Breast epithelium (tissue), 4 donors: ENCODE data around the gene DOK4. TPM values are rescaled to one million over a fixed set of nuclear protein-coding genes. Genes with fewer than 3 reads are reported as not detected.

Experiments
- DNase-seq, 2 donors: peaks; one replicate each; pipeline ENCODE4 v3.0.0-alpha.2; 2019; ENCODE audit warnings: low spot score in 2 of 2
- H3K27ac ChIP-seq, 2 donors: fragments of 200-600 bp; sonication (generic) in 1 of 2; one replicate each; pipeline ENCODE4 v1.5.1; 2016 to 2019; ENCODE audit warnings: mild to moderate bottlenecking in 1 of 2
- H3K27me3 ChIP-seq, 2 donors: fragments of 200-600 bp; sonication (generic) in 1 of 2; one replicate each; pipeline versions ENCODE4 v1.5.1 to v1.6.0; 2017 to 2019; ENCODE audit warnings: control low read depth in 1 of 2, mild to moderate bottlenecking in 1 of 2
- H3K36me3 ChIP-seq: fragments of 200-600 bp; one replicate; pipeline ENCODE4 v1.5.1; 2019
- H3K4me1 ChIP-seq, 2 donors: fragments of 200-600 bp; sonication (generic); one replicate each; pipeline ENCODE4 v1.5.1; 2016 to 2019; ENCODE audit warnings: control low read depth in 1 of 2
- H3K4me3 ChIP-seq, 3 donors: fragments of 200-600 bp; sonication (generic); 1 replicate in 2 of 3; 2 replicates in 1 of 3; pipeline ENCODE4 v1.5.1; 2016 to 2019; ENCODE audit warnings: mild to moderate bottlenecking in 3 of 3, moderate library complexity in 2 of 3
- H3K9me3 ChIP-seq, 2 donors: fragments of 200-600 bp; sonication (generic) in 1 of 2; one replicate each; pipeline ENCODE4 v1.5.1; 2016 to 2019; ENCODE audit warnings: control low read depth in 1 of 2
- POLR2A ChIP-seq: fragments of 450-650 bp; IDR thresholded peaks from one replicate; pipeline ENCODE4 v1.6.1; 2016; ENCODE audit warnings: antibody characterized with exemption, mild to moderate bottlenecking, moderate library complexity
- POLR2AphosphoS5 ChIP-seq, 3 donors: sonication (generic); formaldehyde crosslinking; IDR thresholded peaks; one replicate each; pipeline ENCODE4 v1.6.1; 2017; ENCODE audit warnings: antibody characterized with exemption in 3 of 3
- intact Hi-C: fragments of 100-400 bp; cut with DNase I; formaldehyde crosslinking; loops from one replicate; pipeline ENCODE4 v1.15.1; 2023; ENCODE audit warnings: low total_unique reads
- total RNA-seq, 3 donors: library from RNA; depleted of rRNA; stranded (reverse); fragments of >200 nt; gene quantifications; one replicate each; pipeline ENCODE4 v1.1.0, GENCODE V29; 2016
- TF ChIP-seq, protein P1 (sequence below), 3 donors: fragments of 450-650 bp; IDR thresholded peaks; one replicate each; pipeline ENCODE4 v1.5.1; 2016 to 2017; ENCODE audit warnings: antibody characterized with exemption in 3 of 3, mild to moderate bottlenecking in 3 of 3, moderate library complexity in 3 of 3

The DOK4 gene
- total RNA-seq, 3 donors from 2014 or later = 13.1 to 20.3 (median 17.6) TPM

DNA sequence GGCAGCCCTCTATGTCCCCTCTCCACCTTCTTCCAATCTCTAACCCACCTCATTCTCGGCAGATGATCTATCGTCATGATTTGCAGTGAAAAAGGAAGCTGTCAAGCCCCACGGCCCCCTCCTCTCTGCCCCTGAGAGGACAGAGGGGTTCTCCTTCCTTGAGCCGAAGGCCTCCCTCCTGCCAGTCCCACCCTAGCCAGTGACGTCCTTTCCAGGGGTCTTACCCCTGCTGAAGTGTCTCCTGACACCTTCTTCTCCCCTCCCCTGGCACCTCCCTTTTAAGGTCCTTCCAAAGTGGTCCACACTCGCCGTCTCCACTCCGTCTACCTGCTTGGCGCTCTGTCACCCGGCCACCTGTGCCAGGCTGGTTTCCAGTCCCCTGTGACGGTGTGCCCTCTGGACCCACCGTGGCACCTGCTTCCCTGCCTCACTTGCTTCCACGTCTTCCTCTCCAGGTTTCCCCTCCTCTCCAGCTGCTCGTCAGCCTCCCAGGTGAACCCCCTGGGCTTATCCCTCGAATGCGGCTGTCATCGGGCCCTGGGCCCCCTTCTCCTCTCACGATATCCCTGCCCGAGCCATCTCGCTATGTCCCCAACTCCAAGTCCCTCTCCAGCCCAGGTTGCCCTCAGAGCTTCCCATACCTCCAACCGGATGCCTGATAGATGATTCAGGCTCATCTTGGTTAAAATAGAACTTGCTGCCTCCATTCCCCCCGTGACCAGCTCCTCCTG lies 44.4 kb upstream of the DOK4 start:
- TF ChIP-seq POLR2A (no peak), POLR2AphosphoS5 (IDR thresholded peaks at IDR 0.05) (no peak)
- TF ChIP-seq, protein P1, sequence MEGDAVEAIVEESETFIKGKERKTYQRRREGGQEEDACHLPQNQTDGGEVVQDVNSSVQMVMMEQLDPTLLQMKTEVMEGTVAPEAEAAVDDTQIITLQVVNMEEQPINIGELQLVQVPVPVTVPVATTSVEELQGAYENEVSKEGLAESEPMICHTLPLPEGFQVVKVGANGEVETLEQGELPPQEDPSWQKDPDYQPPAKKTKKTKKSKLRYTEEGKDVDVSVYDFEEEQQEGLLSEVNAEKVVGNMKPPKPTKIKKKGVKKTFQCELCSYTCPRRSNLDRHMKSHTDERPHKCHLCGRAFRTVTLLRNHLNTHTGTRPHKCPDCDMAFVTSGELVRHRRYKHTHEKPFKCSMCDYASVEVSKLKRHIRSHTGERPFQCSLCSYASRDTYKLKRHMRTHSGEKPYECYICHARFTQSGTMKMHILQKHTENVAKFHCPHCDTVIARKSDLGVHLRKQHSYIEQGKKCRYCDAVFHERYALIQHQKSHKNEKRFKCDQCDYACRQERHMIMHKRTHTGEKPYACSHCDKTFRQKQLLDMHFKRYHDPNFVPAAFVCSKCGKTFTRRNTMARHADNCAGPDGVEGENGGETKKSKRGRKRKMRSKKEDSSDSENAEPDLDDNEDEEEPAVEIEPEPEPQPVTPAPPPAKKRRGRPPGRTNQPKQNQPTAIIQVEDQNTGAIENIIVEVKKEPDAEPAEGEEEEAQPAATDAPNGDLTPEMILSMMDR (IDR thresholded peaks at IDR 0.05) = no peak
- no peak overlapping the region for H3K4me3 ChIP-seq
- intact Hi-C loops = no loop called here
- H3K9me3 ChIP-seq = no peaks in the 10 kb centered on the region
- DNase-seq = peak in 1 of 2 donors; percentile 33
- peak overlapping the region in 1 of 2 donors; percentile 48 for H3K27ac ChIP-seq
- no peaks in the 10 kb centered on the region for H3K27me3 ChIP-seq
- H3K4me1 ChIP-seq = peaks cover 14 to 23% of the 10 kb centered on the region in 2 donors
- no peaks in the 10 kb centered on the region for H3K36me3 ChIP-seq

DNA sequence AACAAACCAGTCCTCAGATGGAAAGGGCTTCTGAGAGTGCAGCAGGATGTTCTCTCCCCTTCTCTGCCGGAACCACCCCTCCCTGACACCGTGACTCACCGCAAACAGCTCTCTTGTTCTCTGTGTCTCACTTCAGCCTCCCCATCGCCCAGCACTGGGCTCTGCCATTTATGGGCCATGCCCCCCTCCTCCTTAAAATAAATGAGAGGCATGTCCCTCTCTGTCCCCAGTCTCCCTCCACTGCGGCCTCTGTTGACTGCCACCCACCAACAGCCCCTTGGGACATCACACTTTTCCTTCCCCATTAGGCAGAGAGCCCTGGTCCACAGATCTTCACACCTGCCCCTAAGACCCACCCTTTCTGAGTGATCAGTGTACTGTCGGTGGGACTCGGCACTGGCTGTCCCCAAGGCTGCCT lies 43.8 kb upstream of the DOK4 start:
- no peak for DNase-seq

DNA sequence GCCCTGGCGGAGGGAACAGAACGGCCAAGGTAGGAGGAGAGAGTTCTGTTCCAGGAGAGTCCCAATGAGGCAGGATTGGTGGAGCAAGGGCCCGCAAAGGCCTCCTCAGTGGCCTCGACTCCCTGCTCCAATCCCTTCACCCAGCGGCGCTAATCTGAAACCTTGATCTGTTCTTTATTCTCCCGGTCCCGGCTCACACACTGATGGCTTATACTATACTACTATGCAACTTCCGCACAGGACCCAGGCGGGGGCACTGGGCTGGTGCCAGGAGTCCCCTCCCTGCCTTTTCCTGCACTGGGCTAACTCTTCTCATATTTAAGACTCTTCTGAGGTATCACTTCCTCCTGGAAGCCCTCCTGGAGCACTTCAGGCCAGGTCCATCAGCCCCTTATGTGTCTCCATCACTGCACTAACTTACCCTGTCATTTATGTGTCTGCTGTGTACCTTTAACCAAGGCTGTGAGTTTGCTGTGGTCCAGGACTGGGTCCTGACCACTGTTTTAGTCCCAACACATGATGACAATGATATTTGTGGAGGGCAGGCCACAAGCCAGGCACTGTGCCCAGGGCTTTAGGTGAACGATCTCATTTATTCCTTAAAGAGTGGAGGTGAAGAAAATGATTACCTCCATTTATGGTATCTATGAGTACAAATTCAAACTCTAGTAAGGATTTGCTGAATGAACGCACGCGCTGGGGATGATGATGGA lies 43.3 kb upstream of the DOK4 start:
- H3K4me1 ChIP-seq = peaks cover 13 to 14% of the 10 kb centered on the region in 2 donors
- no peak overlapping the region for H3K4me3 ChIP-seq
- no peaks in the 10 kb centered on the region for H3K36me3 ChIP-seq
- intact Hi-C loops = no loop called here
- H3K9me3 ChIP-seq = no peaks in the 10 kb centered on the region
- no peak for TF ChIP-seq POLR2AphosphoS5 (IDR thresholded peaks at IDR 0.05)
- TF ChIP-seq, protein P1 (IDR thresholded peaks at IDR 0.05) = no peak
- TF ChIP-seq POLR2A = no peak
- H3K27ac ChIP-seq = no peak overlapping the region
- no peak for DNase-seq
- no peaks in the 10 kb centered on the region for H3K27me3 ChIP-seq

More for the DNA sequence above, 43.8 kb upstream of the DOK4 start:
- no peak for TF ChIP-seq POLR2A
- TF ChIP-seq, protein P1 (IDR thresholded peaks at IDR 0.05) = no peak
- TF ChIP-seq POLR2AphosphoS5 (IDR thresholded peaks at IDR 0.05) = no peak
- Histone ChIP-seq H3K4me1 (peaks cover 14 to 17% of the 10 kb centered on the region in 2 donors), H3K4me3 (no peak overlapping the region), H3K9me3 (no peaks in the 10 kb centered on the region), H3K27me3 (no peaks in the 10 kb centered on the region), H3K27ac (peak overlapping the region in 1 of 2 donors; percentile 48), H3K36me3 (no peaks in the 10 kb centered on the region)
- intact Hi-C loops = no loop called here

DNA sequence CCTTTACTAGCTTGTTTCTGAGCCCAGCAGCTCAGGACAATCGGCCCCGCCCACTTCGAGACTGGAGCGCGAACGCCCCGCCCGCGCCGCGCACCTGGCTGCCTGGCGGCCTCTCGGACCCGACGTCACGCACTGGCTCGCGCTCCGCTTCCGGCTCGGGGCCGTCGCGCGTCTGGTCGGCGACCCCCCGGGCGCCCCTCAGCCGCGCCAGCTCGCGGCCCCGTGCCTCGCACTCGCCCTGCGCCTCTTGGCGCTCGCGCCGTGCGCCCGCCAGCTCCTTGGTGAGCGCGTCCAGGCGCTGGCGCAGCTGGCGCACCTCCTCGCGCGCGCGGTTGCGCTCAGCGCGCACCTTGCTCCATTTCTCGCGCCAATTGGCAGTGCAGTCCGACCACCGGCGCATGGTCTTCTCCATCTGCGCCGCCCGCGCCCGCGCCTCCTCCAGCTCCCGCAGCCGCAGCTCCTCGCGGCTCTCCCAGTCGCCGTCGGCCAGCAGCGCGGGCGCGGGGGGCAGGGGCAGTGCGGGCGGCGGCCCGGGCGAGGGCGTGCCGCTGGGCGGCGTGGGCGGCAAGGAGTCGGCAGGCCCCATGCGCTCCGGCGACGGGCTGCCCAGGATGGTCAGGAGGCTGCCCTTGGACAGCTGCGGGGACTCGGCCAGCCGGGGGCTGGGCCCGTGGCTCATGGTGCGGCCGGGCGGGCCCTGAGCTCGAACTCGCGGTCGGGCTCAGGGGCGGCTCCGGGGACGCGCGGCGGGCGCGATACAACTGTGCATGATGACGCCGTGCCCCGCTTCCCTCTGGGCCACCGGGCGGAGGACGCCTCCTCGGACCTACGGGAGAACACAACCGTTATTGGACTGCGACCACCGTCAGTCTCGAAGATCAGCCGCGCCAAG lies 42.5 kb upstream of the DOK4 start:
- DNase-seq = no peak
- no peaks in the 10 kb centered on the region for H3K27me3 ChIP-seq
- H3K36me3 ChIP-seq = no peaks in the 10 kb centered on the region
- no peak overlapping the region for H3K4me3 ChIP-seq
- TF ChIP-seq POLR2AphosphoS5 (IDR thresholded peaks at IDR 0.05) (no peak), POLR2A (no peak)
- TF ChIP-seq, protein P1 (IDR thresholded peaks at IDR 0.05) = no peak
- no peak overlapping the region for H3K27ac ChIP-seq
- no peaks in the 10 kb centered on the region for H3K9me3 ChIP-seq
- intact Hi-C loops = no loop called here
- peaks cover 7 to 10% of the 10 kb centered on the region in 2 donors for H3K4me1 ChIP-seq
